Activated CD8-positive, alpha-beta T cell treated with anti-CD3 and anti-CD28 coated beads, Interleukin-2, amount 10 ng/mL, durations not matched to agents 7 days and 5 days (primary cell): ENCODE results near the gene GPR68. TPM values are rescaled to one million over a fixed set of nuclear protein-coding genes. Genes with fewer than 3 reads are reported as not detected.
"Not testable (repeated sequence)": the region's sequence is repeated elsewhere in the genome, so short reads cannot be mapped to it uniquely, and the experiment has no call there.

ENCODE experiments used
- ATAC-seq: fragments of 150-1000 bp; cut with Tn5 transposase; one replicate; pipeline ENCODE4 v1.10.0; 2021; ENCODE audit warnings: moderate library complexity
- CTCF ChIA-PET: fragments of 350-600 bp; sonication (Branson Sonifier 250); formaldehyde crosslinking; loops from one replicate; lab custom pipeline; 2021; ENCODE audit warnings: antibody characterized with exemption; lab: Charles Lee
- POLR2A ChIA-PET: fragments of 350-600 bp; sonication (Branson Sonifier 250); formaldehyde crosslinking; loops from one replicate; lab custom pipeline; 2021; ENCODE audit warnings: antibody characterized with exemption; lab: Charles Lee
- DNase-seq: peaks from one replicate; pipeline ENCODE4 v3.0.0-alpha.2; 2020
- H3K27ac Mint-ChIP-seq: one replicate; pipeline ENCODE4 v1.8.0; 2021; ENCODE audit warnings: mild to moderate bottlenecking, mixed read lengths
- H3K27me3 Mint-ChIP-seq: one replicate; pipeline ENCODE4 v1.8.0; 2021; ENCODE audit warnings: low read depth, mixed read lengths
- H3K36me3 Mint-ChIP-seq: one replicate; pipeline ENCODE4 v1.8.0; 2021; ENCODE audit warnings: low read depth, mixed read lengths
- H3K4me1 Mint-ChIP-seq: one replicate; pipeline ENCODE4 v1.8.0; 2021; ENCODE audit warnings: low read depth, mixed read lengths
- H3K4me3 Mint-ChIP-seq: one replicate; pipeline ENCODE4 v1.8.0; 2021; ENCODE audit warnings: mild to moderate bottlenecking, mixed read lengths
- H3K9me3 Mint-ChIP-seq: one replicate; pipeline ENCODE4 v1.8.0; 2022; ENCODE audit warnings: mixed read lengths; ENCODE audit not compliant: insufficient read depth
- total RNA-seq, 2 experiments: library from RNA; stranded (reverse); gene quantifications; one replicate each; pipeline ENCODE4 v1.2.3, GENCODE V29; 2021

GPR68 gene
- total RNA-seq, 2 experiments from 2014 or later, result 44.6 to 45.3 TPM

DNA sequence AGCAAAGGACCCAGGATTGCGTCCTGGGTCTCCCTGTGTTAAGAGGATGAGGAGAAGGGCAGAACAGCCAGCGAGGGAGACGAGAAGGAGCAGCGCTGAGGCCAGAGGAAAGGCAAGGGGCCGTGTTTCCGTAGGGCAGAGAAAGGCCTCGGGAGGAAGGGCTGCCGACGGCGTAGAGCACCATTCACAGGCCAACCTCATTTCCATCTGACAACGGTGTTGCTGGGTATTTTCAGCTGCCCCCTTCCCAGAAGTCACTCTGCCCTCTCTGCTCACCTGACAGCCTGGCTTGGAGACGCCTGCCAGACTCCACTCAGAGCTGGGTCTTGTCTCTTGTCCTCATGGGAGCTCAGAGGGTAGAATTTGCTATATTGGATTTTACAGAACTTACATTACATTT lies 51.4 kb downstream of the GPR68 start:
- Mint-ChIP-seq H3K36me3 (peaks cover 82% of the 10 kb centered on the region), H3K4me3 (no peak overlapping the region), H3K27ac (peak overlapping the region; percentile 7), H3K9me3 (no peaks in the 10 kb centered on the region), H3K4me1 (peaks cover 52% of the 10 kb centered on the region), H3K27me3 (no peaks in the 10 kb centered on the region)
- ChIA-PET POLR2A (interaction anchor here (1.4 to 2.7 kb wide), 4 partner anchors 12 to 51 kb away, joined by 3 to 62 read pairs (median 6); partner anchors contain the start of gene GPR68), CTCF (interaction anchor here (0.8 to 2.8 kb wide), 7 partner anchors 9 to 290 kb away, joined by 3 to 30 read pairs (median 5); no protein-coding TSS in a partner anchor)
- ATAC-seq, result no peak
- DNase-seq, result no peak

DNA sequence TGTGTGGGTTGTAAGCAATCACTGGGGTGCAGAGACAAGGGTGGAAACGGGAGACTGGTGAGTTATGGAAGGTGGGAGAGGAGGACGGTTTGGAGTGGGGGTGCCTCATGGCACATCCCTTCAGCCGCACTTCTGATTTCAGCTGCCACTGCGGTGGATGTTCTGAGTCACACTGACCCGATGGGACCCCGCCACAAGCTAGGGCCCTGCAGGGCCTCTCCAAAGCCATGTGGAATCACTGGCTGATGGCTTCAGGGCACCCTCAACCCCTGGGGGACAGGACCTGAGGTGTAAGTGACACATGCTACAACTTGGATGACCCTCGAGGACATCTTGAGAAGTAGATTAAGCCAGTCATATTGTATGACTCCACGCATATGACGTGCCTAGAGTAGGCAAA lies 53.7 kb downstream of the GPR68 start:
- ATAC-seq, result no peak
- Mint-ChIP-seq H3K27me3 (no peaks in the 10 kb centered on the region), H3K36me3 (peaks cover 80% of the 10 kb centered on the region), H3K9me3 (no peaks in the 10 kb centered on the region), H3K27ac (peak overlapping the region; percentile 30), H3K4me1 (peaks cover 31% of the 10 kb centered on the region), H3K4me3 (no peak overlapping the region)
- POLR2A ChIA-PET, result no interaction called here
- no peak for DNase-seq
- CTCF ChIA-PET, result no interaction called here

- peak overlapping the region; percentile 13 for H3K27ac Mint-ChIP-seq
- ChIA-PET CTCF (no interaction called here), POLR2A (no interaction called here)
- no peaks in the 10 kb centered on the region for H3K9me3 Mint-ChIP-seq
- no peaks in the 10 kb centered on the region for H3K27me3 Mint-ChIP-seq
- H3K36me3 Mint-ChIP-seq, result peaks cover 75% of the 10 kb centered on the region
- H3K4me3 Mint-ChIP-seq, result no peak overlapping the region
- ATAC-seq, result no peak
- DNase-seq, result no peak
- peaks cover 9% of the 10 kb centered on the region for H3K4me1 Mint-ChIP-seq
These were observed 57.2 kb downstream of the GPR68 start for GRCh38 chr14:91187271-91187670.

GRCh38 chr14:91186515-91187066 lies 57.9 kb downstream of the GPR68 start:
- ChIA-PET CTCF (interaction anchor here (1.5 kb wide), 2 partner anchors 9 to 13 kb away, joined by 4 to 9 read pairs; no protein-coding TSS in a partner anchor), POLR2A (no interaction called here)
- no peak overlapping the region for H3K4me3 Mint-ChIP-seq
- peaks cover 7% of the 10 kb centered on the region for H3K4me1 Mint-ChIP-seq
- H3K27ac Mint-ChIP-seq, result no peak overlapping the region
- DNase-seq (no peak), ATAC-seq (no peak)
- H3K9me3 Mint-ChIP-seq, result no peaks in the 10 kb centered on the region
- peaks cover 72% of the 10 kb centered on the region for H3K36me3 Mint-ChIP-seq
- no peaks in the 10 kb centered on the region for H3K27me3 Mint-ChIP-seq

DNA sequence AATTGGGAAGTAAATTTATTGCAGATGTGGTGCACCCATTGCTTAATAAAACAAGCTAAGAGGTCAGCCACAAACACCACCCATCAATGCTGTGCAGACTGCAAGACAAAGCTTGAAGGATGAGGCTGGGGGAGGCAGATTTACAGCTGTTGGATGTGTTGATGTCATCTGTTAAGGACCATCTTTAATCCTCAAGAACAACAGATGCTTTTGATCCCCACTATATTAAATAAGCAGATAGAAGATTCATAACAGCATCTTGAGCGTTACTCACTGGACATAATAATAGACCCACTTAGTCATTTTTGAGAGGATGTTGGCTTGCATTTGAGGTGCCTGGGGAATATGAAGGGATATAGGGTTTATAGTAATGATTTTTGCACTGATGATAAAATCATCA lies 58.8 kb downstream of the GPR68 start:
- H3K27me3 Mint-ChIP-seq, result no peaks in the 10 kb centered on the region
- no peak for DNase-seq
- no peak overlapping the region for H3K4me3 Mint-ChIP-seq
- H3K27ac Mint-ChIP-seq, result no peak overlapping the region
- H3K9me3 Mint-ChIP-seq, result no peaks in the 10 kb centered on the region
- ATAC-seq, result no peak
- peaks cover 11% of the 10 kb centered on the region for H3K4me1 Mint-ChIP-seq
- peaks cover 71% of the 10 kb centered on the region for H3K36me3 Mint-ChIP-seq
- CTCF ChIA-PET, result interaction anchor here (1.3 to 1.5 kb wide), 3 partner anchors 8 to 58 kb away, joined by 4 to 9 read pairs (median 4); partner anchors contain the start of gene GPR68
- POLR2A ChIA-PET, result interaction anchor here (0.6 kb wide), 1 partner anchor 13 kb away, joined by 3 read pairs; no protein-coding TSS in a partner anchor

GRCh38 chr14:91184559-91184958 lies 59.9 kb downstream of the GPR68 start:
- H3K27me3 Mint-ChIP-seq, result no peaks in the 10 kb centered on the region
- ATAC-seq (no peak), DNase-seq (no peak)
- POLR2A ChIA-PET, result interaction anchor here (0.6 kb wide), 1 partner anchor 9 kb away, joined by 3 read pairs; no protein-coding TSS in a partner anchor
- H3K9me3 Mint-ChIP-seq, result no peaks in the 10 kb centered on the region
- H3K4me3 Mint-ChIP-seq, result no peak overlapping the region
- CTCF ChIA-PET, result interaction anchor here (0.6 to 0.7 kb wide), 3 partner anchors 9 to 11 kb away, joined by 3 read pairs; no protein-coding TSS in a partner anchor
- H3K36me3 Mint-ChIP-seq, result peaks cover 65% of the 10 kb centered on the region
- no peak overlapping the region for H3K27ac Mint-ChIP-seq
- peaks cover 10% of the 10 kb centered on the region for H3K4me1 Mint-ChIP-seq

DNA sequence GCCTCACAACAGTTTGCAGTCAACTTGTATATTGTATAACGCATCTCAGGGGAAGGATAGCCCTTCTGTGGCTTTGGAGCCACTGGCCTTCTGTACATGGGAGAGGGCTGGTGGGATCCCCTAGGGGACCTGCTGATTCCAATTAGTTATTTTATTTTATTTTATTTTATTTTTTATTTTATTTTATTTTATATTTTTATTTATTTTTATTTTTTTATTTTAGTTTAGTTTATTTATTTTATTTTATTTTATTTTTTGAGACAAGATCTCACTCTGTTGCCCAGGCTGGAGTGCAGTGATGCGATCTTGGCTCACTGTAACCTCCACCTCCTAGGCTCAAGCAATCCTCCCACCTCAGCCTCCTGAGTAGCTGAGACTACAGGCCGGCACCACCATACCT lies 61.8 kb downstream of the GPR68 start:
- not testable (repeated sequence) for DNase-seq, ATAC-seq, H3K9me3 Mint-ChIP-seq, H3K27me3 Mint-ChIP-seq, H3K4me3 Mint-ChIP-seq, H3K27ac Mint-ChIP-seq
- CTCF ChIA-PET, result interaction anchor here (1.0 kb wide), 1 partner anchor 12 kb away, joined by 3 read pairs; no protein-coding TSS in a partner anchor
- POLR2A ChIA-PET, result interaction anchor here (0.6 to 1.2 kb wide), 2 partner anchors 44 to 261 kb away, joined by 3 read pairs; no protein-coding TSS in a partner anchor
- Mint-ChIP-seq H3K36me3 (peaks cover 56% of the 10 kb centered on the region), H3K4me1 (peaks cover 14% of the 10 kb centered on the region)

Other genes with a start within 250 kb of the GPR68 start
- 10 to 100 TPM; 50.8 to 53.1 TPM for gene RPS6KA5, start 184.1 kb downstream of the GPR68 start, total RNA-seq
- gene DGLUCY, start 130.6 kb downstream of the GPR68 start, total RNA-seq, result 100 to 1,000 TPM; 111 to 119 TPM
- gene CCDC88C, start 173.1 kb upstream of the GPR68 start, total RNA-seq, result 100 to 1,000 TPM; 147 to 153 TPM